Stimulated activated naive CD8-positive, alpha-beta T cell treated with anti-CD3 and anti-CD28 coated beads, Interleukin-15, Interleukin-2, amounts not matched to agents 100 ng/mL and 50 ng/mL, for 24 hours (primary cell): ENCODE results near the gene TMEM164.

Experiments
- H3K27ac Mint-ChIP-seq: one replicate; pipeline ENCODE4 v1.8.0; 2021; ENCODE audit warnings: mild to moderate bottlenecking, mixed read lengths
- H3K27me3 Mint-ChIP-seq: one replicate; pipeline ENCODE4 v1.8.0; 2021; ENCODE audit warnings: mixed read lengths
- H3K36me3 Mint-ChIP-seq: one replicate; pipeline ENCODE4 v1.8.0; 2021; ENCODE audit warnings: low read depth, mixed read lengths
- H3K4me1 Mint-ChIP-seq: one replicate; pipeline ENCODE4 v1.8.0; 2021; ENCODE audit warnings: low read depth, mixed read lengths
- H3K4me3 Mint-ChIP-seq: one replicate; pipeline ENCODE4 v1.8.0; 2021; ENCODE audit warnings: mild to moderate bottlenecking, mixed read lengths
- H3K9me3 Mint-ChIP-seq: one replicate; pipeline ENCODE4 v1.8.0; 2021; ENCODE audit warnings: mixed read lengths

Gene TMEM164

DNA sequence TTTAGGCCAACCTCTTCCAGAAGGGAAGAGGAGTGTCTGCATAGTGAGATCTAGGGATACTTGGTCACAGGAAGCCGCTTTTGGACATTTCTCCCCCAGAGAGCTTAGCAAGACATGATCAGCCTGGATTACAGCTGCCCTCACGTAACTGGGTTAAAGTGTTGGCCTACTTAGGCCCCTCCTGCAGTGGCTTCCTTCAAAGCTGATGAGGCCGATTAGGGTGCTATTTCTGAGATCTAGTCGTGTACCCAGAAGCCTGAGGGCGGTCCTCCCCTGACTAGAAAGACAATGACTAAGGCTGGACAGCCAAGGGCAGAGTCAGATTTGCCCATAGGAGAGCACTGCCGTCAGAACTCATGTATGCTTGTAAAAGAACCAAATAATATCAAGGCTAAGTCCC, 180.0 kb downstream of the TMEM164 start:
- Mint-ChIP-seq H3K9me3 (peaks cover 5% of the 10 kb centered on the region), H3K4me3 (no peak overlapping the region), H3K4me1 (peaks cover 12% of the 10 kb centered on the region), H3K27ac (no peak overlapping the region), H3K36me3 (peaks cover 9% of the 10 kb centered on the region), H3K27me3 (no peaks in the 10 kb centered on the region)

DNA sequence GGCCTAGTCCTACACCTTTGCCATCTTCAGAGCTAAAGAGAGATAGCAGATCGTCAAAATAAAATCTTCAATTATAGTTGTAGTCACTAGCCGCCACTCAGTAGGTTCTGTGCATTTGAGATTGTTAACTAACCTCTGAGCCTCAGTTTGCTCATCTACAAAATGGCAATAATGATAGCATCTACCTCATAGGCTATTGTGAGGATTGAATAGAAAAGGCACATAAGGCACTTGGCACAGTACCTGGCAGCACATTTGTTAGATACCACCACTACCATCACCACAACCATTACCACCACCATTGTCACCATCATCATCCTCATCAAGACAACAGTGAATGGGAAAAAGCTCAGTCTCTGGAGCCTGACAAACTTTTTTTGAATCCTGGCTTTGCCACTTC, 180.4 kb downstream of the TMEM164 start:
- peaks cover 9% of the 10 kb centered on the region for H3K36me3 Mint-ChIP-seq
- H3K27me3 Mint-ChIP-seq, result no peaks in the 10 kb centered on the region
- no peak overlapping the region for H3K4me3 Mint-ChIP-seq
- no peak overlapping the region for H3K27ac Mint-ChIP-seq
- peaks cover 16% of the 10 kb centered on the region for H3K4me1 Mint-ChIP-seq
- H3K9me3 Mint-ChIP-seq, result peaks cover 5% of the 10 kb centered on the region

DNA sequence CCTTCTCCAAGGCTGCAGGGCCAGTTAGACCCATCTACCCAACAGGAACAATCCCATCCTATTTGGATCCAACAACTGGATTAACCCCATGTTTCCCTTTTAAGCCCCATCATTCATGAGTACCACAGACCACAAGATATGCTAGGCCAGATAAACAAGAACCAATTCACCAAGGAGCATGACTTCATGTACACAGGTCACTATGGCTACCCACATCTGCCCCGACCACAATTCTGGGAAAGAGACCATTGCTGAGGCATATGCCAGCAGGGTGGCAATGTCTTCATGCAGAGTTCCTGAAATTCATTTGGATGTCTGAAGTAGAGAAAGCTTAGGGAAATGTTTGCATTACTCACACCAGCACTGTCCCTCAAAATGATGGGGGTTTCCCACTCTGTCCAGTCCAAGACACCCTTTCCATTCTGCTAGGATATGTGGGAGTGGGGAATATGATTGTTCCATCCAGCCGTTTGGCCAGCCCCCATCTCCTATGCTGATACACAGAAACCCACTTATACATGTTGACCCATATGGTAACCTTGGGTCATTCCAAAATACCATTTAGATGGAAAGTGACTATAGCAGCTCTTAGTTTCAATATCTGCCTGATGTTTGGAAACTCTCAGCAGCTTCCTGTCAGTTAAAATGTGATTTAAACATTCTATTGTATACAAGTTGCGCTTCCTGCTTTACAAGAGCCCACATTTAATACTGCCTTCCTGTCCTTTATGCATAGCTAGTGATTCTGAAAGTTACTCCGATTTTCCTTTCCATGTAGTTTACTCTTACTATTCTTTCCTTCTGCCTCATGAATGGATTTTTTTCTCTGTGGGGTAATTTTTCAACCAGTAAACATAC, 186.0 kb downstream of the TMEM164 start:
- Mint-ChIP-seq H3K9me3 (peaks cover 3% of the 10 kb centered on the region), H3K4me3 (no peak overlapping the region), H3K27ac (peak overlapping the region; percentile 85), H3K36me3 (peaks cover 6% of the 10 kb centered on the region), H3K4me1 (peaks cover 17% of the 10 kb centered on the region), H3K27me3 (no peaks in the 10 kb centered on the region)

DNA sequence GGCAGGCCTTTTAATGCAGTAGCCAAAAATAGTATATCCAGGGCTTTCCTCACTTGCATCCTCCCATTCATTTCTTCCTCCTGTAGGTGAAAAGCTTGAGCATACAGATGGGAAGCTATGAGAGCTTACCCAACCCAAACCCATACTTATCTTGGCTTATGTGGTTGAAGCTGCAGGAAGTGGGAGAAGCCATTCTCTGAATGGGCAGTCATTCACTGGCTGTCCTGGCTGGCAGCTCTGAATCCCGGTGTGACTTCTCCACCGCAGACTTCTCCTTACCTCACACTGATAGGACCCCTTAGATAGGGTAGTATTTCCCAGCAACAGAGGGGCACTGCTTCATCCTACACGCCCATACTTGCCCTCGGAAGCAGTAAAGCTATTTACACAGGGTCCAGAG, 189.6 kb downstream of the TMEM164 start:
- Mint-ChIP-seq H3K4me3 (no peak overlapping the region), H3K9me3 (no peaks in the 10 kb centered on the region), H3K4me1 (peaks cover 17% of the 10 kb centered on the region), H3K27me3 (no peaks in the 10 kb centered on the region), H3K27ac (no peak overlapping the region), H3K36me3 (no peaks in the 10 kb centered on the region)

GRCh38 chrX:110194977-110195376, 192.1 kb downstream of the TMEM164 start:
- Mint-ChIP-seq H3K27ac (no peak overlapping the region), H3K27me3 (no peaks in the 10 kb centered on the region), H3K36me3 (no peaks in the 10 kb centered on the region), H3K9me3 (no peaks in the 10 kb centered on the region), H3K4me1 (no peaks in the 10 kb centered on the region), H3K4me3 (no peak overlapping the region)

GRCh38 chrX:110201799-110202198, 198.9 kb downstream of the TMEM164 start:
- Mint-ChIP-seq H3K27ac (no peak overlapping the region), H3K27me3 (no peaks in the 10 kb centered on the region), H3K4me3 (no peak overlapping the region), H3K36me3 (peaks cover 6% of the 10 kb centered on the region), H3K9me3 (no peaks in the 10 kb centered on the region), H3K4me1 (peaks cover 14% of the 10 kb centered on the region)

DNA sequence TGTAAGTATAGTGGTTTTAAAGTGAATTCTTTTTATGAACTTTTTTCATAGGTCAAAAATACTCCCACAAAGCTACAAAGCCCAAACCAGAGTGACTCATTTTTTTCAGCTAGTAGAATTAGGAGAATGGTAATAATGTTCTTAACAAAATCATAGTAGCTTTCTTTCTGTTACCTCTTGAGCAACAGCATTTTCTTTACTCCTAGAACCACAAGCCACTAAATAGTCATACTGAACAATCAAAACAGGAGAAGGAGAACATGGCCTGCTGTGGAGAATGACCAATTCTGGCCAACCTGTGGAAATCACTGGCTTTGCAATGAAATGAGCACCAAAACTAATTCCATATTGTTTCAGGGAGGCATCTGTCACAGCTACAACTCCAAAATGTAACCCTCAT, 202.1 kb downstream of the TMEM164 start:
- H3K27ac Mint-ChIP-seq, result peak overlapping the region; percentile 45
- peaks cover 6% of the 10 kb centered on the region for H3K36me3 Mint-ChIP-seq
- no peaks in the 10 kb centered on the region for H3K27me3 Mint-ChIP-seq
- no peaks in the 10 kb centered on the region for H3K9me3 Mint-ChIP-seq
- H3K4me1 Mint-ChIP-seq, result peaks cover 14% of the 10 kb centered on the region
- H3K4me3 Mint-ChIP-seq, result no peak overlapping the region

- H3K27me3 Mint-ChIP-seq, result no peaks in the 10 kb centered on the region
- peaks cover 10% of the 10 kb centered on the region for H3K4me1 Mint-ChIP-seq
- no peaks in the 10 kb centered on the region for H3K9me3 Mint-ChIP-seq
- H3K4me3 Mint-ChIP-seq, result no peak overlapping the region
- H3K36me3 Mint-ChIP-seq, result no peaks in the 10 kb centered on the region
- no peak overlapping the region for H3K27ac Mint-ChIP-seq
Observed at GRCh38 chrX:110208092-110208491, 205.2 kb downstream of the TMEM164 start.

DNA sequence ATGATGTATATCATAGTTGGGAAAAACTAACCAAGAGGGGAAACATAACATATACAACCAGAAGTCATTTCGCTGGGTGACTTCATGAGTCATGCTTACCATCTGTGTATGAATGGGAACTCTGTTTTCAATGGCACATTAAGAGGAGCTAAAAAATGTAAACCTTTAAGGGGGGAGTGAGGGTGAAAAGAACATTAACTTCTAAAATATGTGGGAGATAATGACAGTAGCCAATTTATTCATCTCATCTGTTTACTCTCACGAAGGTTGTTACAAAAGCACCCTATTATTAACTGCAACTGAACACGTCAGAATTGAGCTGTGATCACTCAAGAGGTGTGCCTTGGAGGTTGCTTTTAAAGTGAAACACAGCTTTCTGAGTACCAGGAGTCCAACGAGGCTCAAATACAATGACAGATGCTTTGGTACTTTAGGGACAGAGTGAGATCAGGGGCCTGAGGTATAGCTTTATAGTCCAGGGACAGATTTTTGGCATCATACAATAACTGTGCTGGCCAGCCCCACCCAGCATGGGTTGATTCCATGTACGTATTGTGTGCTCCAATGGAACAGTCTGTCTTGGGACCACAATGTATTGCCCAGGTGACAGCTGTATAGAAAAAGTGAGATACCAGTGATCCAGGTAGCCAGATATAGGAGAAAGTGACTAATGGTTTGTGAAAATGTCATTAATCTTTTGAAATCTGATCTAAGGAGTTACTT, 207.7 kb downstream of the TMEM164 start:
- no peak overlapping the region for H3K27ac Mint-ChIP-seq
- peaks cover 3% of the 10 kb centered on the region for H3K4me1 Mint-ChIP-seq
- no peaks in the 10 kb centered on the region for H3K27me3 Mint-ChIP-seq
- peaks cover 4% of the 10 kb centered on the region for H3K36me3 Mint-ChIP-seq
- no peaks in the 10 kb centered on the region for H3K9me3 Mint-ChIP-seq
- no peak overlapping the region for H3K4me3 Mint-ChIP-seq

DNA sequence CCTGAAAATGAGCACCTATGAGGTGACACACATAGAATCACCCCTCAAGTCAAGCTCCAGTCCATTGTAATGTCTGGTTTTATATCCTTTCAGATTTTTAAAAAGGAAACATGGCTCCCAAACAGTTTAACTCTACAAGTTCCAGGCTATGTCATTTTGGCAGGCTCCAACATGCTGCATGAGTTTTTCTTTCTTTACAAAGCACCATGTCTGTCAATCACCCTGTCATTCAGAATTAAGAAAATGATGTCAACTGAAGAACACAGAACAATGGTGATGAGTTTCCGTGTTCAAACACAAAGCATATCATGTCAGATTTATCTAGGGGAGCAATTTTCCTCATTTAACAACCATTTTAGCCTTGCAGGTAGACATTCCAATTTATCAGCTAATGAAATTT, 208.4 kb downstream of the TMEM164 start:
- peaks cover 4% of the 10 kb centered on the region for H3K36me3 Mint-ChIP-seq
- no peaks in the 10 kb centered on the region for H3K9me3 Mint-ChIP-seq
- H3K27ac Mint-ChIP-seq, result no peak overlapping the region
- H3K27me3 Mint-ChIP-seq, result no peaks in the 10 kb centered on the region
- no peak overlapping the region for H3K4me3 Mint-ChIP-seq
- H3K4me1 Mint-ChIP-seq, result peaks cover under 1% of the 10 kb centered on the region

- H3K27me3 Mint-ChIP-seq, result no peaks in the 10 kb centered on the region
- no peaks in the 10 kb centered on the region for H3K9me3 Mint-ChIP-seq
- H3K36me3 Mint-ChIP-seq, result peaks cover 4% of the 10 kb centered on the region
- H3K27ac Mint-ChIP-seq, result no peak overlapping the region
- H3K4me3 Mint-ChIP-seq, result no peak overlapping the region
- peaks cover 6% of the 10 kb centered on the region for H3K4me1 Mint-ChIP-seq
Observed at GRCh38 chrX:110212299-110212698, 209.4 kb downstream of the TMEM164 start.

GRCh38 chrX:110213183-110213582, 210.3 kb downstream of the TMEM164 start:
- H3K9me3 Mint-ChIP-seq, result no peaks in the 10 kb centered on the region
- H3K27ac Mint-ChIP-seq, result no peak overlapping the region
- peaks cover 15% of the 10 kb centered on the region for H3K4me1 Mint-ChIP-seq

GRCh38 chrX:110214684-110215083, 211.8 kb downstream of the TMEM164 start:
- no peaks in the 10 kb centered on the region for H3K27me3 Mint-ChIP-seq
- H3K27ac Mint-ChIP-seq, result no peak overlapping the region
- H3K9me3 Mint-ChIP-seq, result no peaks in the 10 kb centered on the region
- H3K4me1 Mint-ChIP-seq, result peaks cover 21% of the 10 kb centered on the region
- peaks cover 4% of the 10 kb centered on the region for H3K36me3 Mint-ChIP-seq
- H3K4me3 Mint-ChIP-seq, result no peak overlapping the region

More at GRCh38 chrX:110213183-110213582, 210.3 kb downstream of the TMEM164 start:
- Mint-ChIP-seq H3K4me3 (no peak overlapping the region), H3K36me3 (peaks cover 4% of the 10 kb centered on the region), H3K27me3 (no peaks in the 10 kb centered on the region)

GRCh38 chrX:110215411-110215810, 212.5 kb downstream of the TMEM164 start:
- Mint-ChIP-seq H3K27me3 (no peaks in the 10 kb centered on the region), H3K9me3 (no peaks in the 10 kb centered on the region), H3K4me1 (peaks cover 27% of the 10 kb centered on the region), H3K4me3 (no peak overlapping the region), H3K27ac (no peak overlapping the region), H3K36me3 (peaks cover 4% of the 10 kb centered on the region)

GRCh38 chrX:110216027-110216426, 213.1 kb downstream of the TMEM164 start:
- Mint-ChIP-seq H3K4me3 (no peak overlapping the region), H3K4me1 (peaks cover 27% of the 10 kb centered on the region), H3K27me3 (no peaks in the 10 kb centered on the region), H3K36me3 (peaks cover 4% of the 10 kb centered on the region), H3K27ac (no peak overlapping the region), H3K9me3 (no peaks in the 10 kb centered on the region)
